SK-N-MC (cell line): Measurements from ENCODE around the gene SNAI3.
"Not testable (repeated sequence)": the region's sequence is repeated elsewhere in the genome, so short reads cannot be mapped to it uniquely, and the experiment has no call there.

Source experiments
- DNase-seq: peaks from one replicate; pipeline ENCODE4 v3.0.0-alpha.2; 2011; ENCODE audit warnings: low read depth, low spot score
- H3K27ac ChIP-seq: fragments of 200-600 bp; sonication (generic); 2 replicates; pipeline ENCODE4 v1.5.1; 2016; ENCODE audit warnings: mixed run types
- H3K36me3 ChIP-seq: fragments of 200-600 bp; sonication (generic); 2 replicates; pipeline ENCODE4 v1.6.1; 2017; ENCODE audit warnings: antibody characterized with exemption, low read length, mixed read lengths; ENCODE audit not compliant: insufficient read depth
- H3K4me3 ChIP-seq: fragments of 200-600 bp; sonication (generic); 2 replicates; pipeline ENCODE4 v1.5.1; 2016
- H3K9ac ChIP-seq: fragments of 200-600 bp; sonication (generic); 2 replicates; pipeline ENCODE4 v1.8.0; 2017; ENCODE audit warnings: mixed run types, mixed read lengths; ENCODE audit not compliant: insufficient read length
- H3K9me3 ChIP-seq: fragments of 200-600 bp; sonication (generic); 2 replicates; pipeline ENCODE4 v1.6.1; 2017; ENCODE audit warnings: low read depth, mild to moderate bottlenecking, antibody characterized with exemption, low read length, moderate library complexity, mixed read lengths
- EZH2 ChIP-seq: fragments of 200-600 bp; sonication (generic); IDR thresholded peaks from one replicate; pipeline ENCODE4 v1.6.1; 2017; ENCODE audit warnings: antibody characterized with exemption
- FOXP2 ChIP-seq: optimal IDR thresholded peaks from 2 replicates; pipeline ENCODE3; 2011; ENCODE audit warnings: mild to moderate bottlenecking, moderate library complexity; ENCODE audit not compliant: insufficient read depth; ENCODE audit errors: extremely low read length, control extremely low read depth
- POLR2AphosphoS5 ChIP-seq: IDR thresholded peaks from 2 replicates; pipeline ENCODE4 v1.6.1; 2012; ENCODE audit warnings: mild to moderate bottlenecking, low read depth, low read length, borderline replicate concordance

SNAI3 gene

DNA sequence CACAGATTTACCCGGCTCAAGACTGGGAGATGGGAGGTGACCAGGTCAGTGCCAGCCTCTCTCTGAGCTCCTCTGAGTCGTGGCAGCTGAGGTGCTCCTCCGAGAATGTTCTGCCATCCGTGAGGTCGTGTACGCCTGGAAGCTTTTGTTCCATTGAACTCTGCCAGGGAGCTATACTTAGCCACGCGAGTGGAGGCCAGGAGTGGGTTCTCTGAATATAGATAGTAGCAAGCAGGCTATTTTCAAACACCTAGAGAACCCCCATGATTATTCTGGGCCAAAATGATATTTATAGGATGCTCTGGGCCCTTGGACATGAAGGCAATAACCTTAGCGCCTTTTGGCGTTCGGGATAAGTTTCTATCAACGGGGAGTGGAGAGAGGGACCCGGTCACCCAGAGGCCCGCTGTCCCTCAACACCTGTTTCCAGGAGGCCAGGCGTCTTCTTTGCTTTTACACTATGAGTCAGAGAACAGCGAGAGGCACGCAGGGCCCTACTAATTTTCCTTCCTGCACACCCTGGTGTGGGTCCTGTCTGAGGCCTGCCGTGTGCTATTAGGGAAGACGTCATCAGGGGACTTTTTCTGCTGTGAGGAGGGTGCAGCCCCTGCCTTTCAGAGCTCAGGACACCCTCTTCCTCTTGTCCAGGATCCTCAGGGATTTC, 12.5 kb downstream of the SNAI3 start:
- no peak for DNase-seq
- Histone ChIP-seq H3K27ac (no peak overlapping the region), H3K9ac (no peak overlapping the region), H3K9me3 (no peaks in the 10 kb centered on the region), H3K4me3 (no peak overlapping the region), H3K36me3 (no peaks in the 10 kb centered on the region)
- TF ChIP-seq POLR2AphosphoS5: no peak
- no peak for TF ChIP-seq EZH2
- TF ChIP-seq FOXP2: no peak

GRCh38 chr16:88672776-88673175, 13.5 kb downstream of the SNAI3 start:
- TF ChIP-seq POLR2AphosphoS5 (no peak), EZH2 (no peak), FOXP2 (no peak)
- Histone ChIP-seq H3K27ac (no peak overlapping the region), H3K36me3 (no peaks in the 10 kb centered on the region), H3K4me3 (no peak overlapping the region), H3K9ac (no peak overlapping the region), H3K9me3 (no peaks in the 10 kb centered on the region)
- DNase-seq: no peak

- TF ChIP-seq EZH2 (no peak), POLR2AphosphoS5 (no peak), FOXP2 (no peak)
- no peak overlapping the region for H3K4me3 ChIP-seq
- no peak overlapping the region for H3K27ac ChIP-seq
- H3K36me3 ChIP-seq: no peaks in the 10 kb centered on the region
- DNase-seq: no peak
- H3K9ac ChIP-seq: no peak overlapping the region
- H3K9me3 ChIP-seq: no peaks in the 10 kb centered on the region
These were observed 14.5 kb downstream of the SNAI3 start for GRCh38 chr16:88671806-88672205.

DNA sequence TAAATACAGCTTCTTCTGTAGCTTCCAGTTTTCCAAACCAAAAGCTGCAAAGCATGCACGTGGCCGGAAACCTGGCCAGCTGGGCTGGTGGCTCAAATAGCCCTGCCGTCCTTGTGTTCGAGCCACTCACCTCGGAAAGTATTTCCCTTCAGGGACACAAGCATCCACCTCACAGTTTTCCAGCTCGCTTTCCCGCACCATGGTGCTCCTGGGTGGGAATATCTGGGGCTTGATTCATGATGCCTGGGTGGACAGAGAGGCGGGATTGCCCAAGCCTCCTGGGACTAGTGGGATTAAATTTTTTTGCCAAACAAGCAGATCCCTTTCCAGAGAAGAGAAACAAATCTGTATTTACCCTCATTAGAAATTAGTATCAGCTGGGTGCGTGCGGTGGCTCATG, 16.3 kb downstream of the SNAI3 start:
- Histone ChIP-seq H3K9ac (no peak overlapping the region), H3K27ac (no peak overlapping the region), H3K4me3 (no peak overlapping the region), H3K9me3 (no peaks in the 10 kb centered on the region), H3K36me3 (no peaks in the 10 kb centered on the region)
- no peak for DNase-seq
- TF ChIP-seq FOXP2: no peak
- TF ChIP-seq EZH2: no peak
- TF ChIP-seq POLR2AphosphoS5: no peak

DNA sequence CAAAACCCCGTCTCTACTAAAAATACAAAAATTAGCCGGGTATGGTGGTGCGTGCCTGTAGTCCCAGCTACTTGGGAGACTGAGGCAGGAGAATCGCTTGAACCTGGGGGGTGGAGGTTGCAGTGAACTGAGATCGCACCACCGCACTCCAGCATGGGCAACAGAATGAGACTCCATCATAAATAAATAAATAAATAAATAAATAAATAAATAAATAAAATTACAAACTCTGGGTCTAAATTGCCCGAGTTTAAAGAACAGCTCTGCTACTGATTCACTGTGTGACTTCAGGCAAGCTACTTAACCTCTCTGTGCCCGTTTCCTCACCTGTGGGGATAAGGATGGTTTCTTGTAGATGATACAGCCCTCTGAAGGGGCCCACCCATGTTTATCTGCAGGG, 16.8 kb downstream of the SNAI3 start:
- H3K4me3 ChIP-seq, H3K36me3 ChIP-seq, DNase-seq, H3K27ac ChIP-seq, H3K9me3 ChIP-seq, H3K9ac ChIP-seq: not testable (repeated sequence)

GRCh38 chr16:88667461-88667860, 18.8 kb downstream of the SNAI3 start:
- Histone ChIP-seq H3K9ac (no peak overlapping the region), H3K9me3 (no peaks in the 10 kb centered on the region), H3K27ac (no peak overlapping the region), H3K4me3 (no peak overlapping the region), H3K36me3 (no peaks in the 10 kb centered on the region)
- no peak for DNase-seq
- no peak for TF ChIP-seq EZH2
- TF ChIP-seq POLR2AphosphoS5: no peak

- Histone ChIP-seq H3K9me3 (no peaks in the 10 kb centered on the region), H3K9ac (no peak overlapping the region), H3K27ac (no peak overlapping the region), H3K4me3 (no peak overlapping the region), H3K36me3 (no peaks in the 10 kb centered on the region)
- TF ChIP-seq FOXP2 (no peak), POLR2AphosphoS5 (no peak), EZH2 (no peak)
- DNase-seq: no peak
These were observed 20.7 kb downstream of the SNAI3 start for GRCh38 chr16:88665570-88665969.

- Histone ChIP-seq H3K9me3 (no peaks in the 10 kb centered on the region), H3K4me3 (no peak overlapping the region), H3K36me3 (no peaks in the 10 kb centered on the region), H3K27ac (no peak overlapping the region), H3K9ac (no peak overlapping the region)
- TF ChIP-seq FOXP2 (no peak), POLR2AphosphoS5 (no peak), EZH2 (no peak)
- DNase-seq: no peak
These were observed 21.2 kb downstream of the SNAI3 start for GRCh38 chr16:88665148-88665547.

- TF ChIP-seq FOXP2: no peak
- TF ChIP-seq EZH2: no peak
- peak; percentile 91 for TF ChIP-seq POLR2AphosphoS5
- H3K9ac ChIP-seq: peak within 1 kb of the TSS; percentile 76
- DNase-seq: peak; percentile 37
These were observed 23.3 kb downstream of the SNAI3 start, which contains the start of gene MVD for GRCh38 chr16:88662843-88663606. TSS of gene MVD (minus strand) at chr16:88663091. CDS start at chr16:88663080, 11 bp downstream.

More at GRCh38 chr16:88662843-88663606, 23.3 kb downstream of the SNAI3 start, which contains the start of gene MVD:
- Histone ChIP-seq H3K4me3 (peak within 1 kb of the TSS; percentile 83), H3K9me3 (no peaks in the 10 kb centered on the region), H3K27ac (peak within 1 kb of the TSS; percentile 36; the same call in 1 of the 2 replicates), H3K36me3 (no peaks in the 10 kb centered on the region; the same call in 1 of the 2 replicates)
